H1 (cell line): Measurements from ENCODE around the gene ANLN. TPM values are rescaled to one million over a fixed set of nuclear protein-coding genes. Genes with fewer than 3 reads are reported as not detected.

ENCODE experiments used
- CTCF ChIA-PET: fragments of 300-600 bp; sonication (Branson Sonifier 250); formaldehyde crosslinking; loops from one replicate; lab custom pipeline; 2021; ENCODE audit not compliant: partially characterized antibody; lab: Charles Lee
- POLR2A ChIA-PET: fragments of 300-600 bp; sonication (Branson Sonifier 250); formaldehyde crosslinking; loops from one replicate; lab custom pipeline; 2021; ENCODE audit warnings: inconsistent platforms; ENCODE audit not compliant: partially characterized antibody; lab: Charles Lee
- DNase-seq, 2 experiments: peaks; one replicate each; pipeline versions ENCODE4 v3.0.0 to v3.0.0-alpha.2; 2010 to 2022; ENCODE audit warnings: low spot score in 2 of 2, low read depth in 1 of 2, mixed read lengths in 1 of 2
- FAIRE-seq: peaks from 2 replicates; lab custom pipeline; 2011; peaks lifted over from hg19 to GRCh38; lab: Jason Lieb, UNC
- H2AFZ ChIP-seq: 2 replicates; pipeline ENCODE4 v1.8.1; 2012; ENCODE audit warnings: low read length, inconsistent platforms
- H2AK5ac ChIP-seq: 2 replicates; pipeline ENCODE4 v1.6.1; 2013; ENCODE audit warnings: low read depth, low read length
- H2BK120ac ChIP-seq: replicated peaks from 2 replicates; pipeline ENCODE3; 2013; ENCODE audit warnings: low read depth, low read length, inconsistent platforms
- H2BK12ac ChIP-seq: 2 replicates; pipeline ENCODE4 v1.6.1; 2013; ENCODE audit warnings: low read depth, low read length
- H2BK15ac ChIP-seq: 2 replicates; pipeline ENCODE4 v1.6.1; 2013; ENCODE audit warnings: low read length
- H2BK20ac ChIP-seq: 2 replicates; pipeline ENCODE4 v1.6.1; 2013; ENCODE audit warnings: low read length
- H2BK5ac ChIP-seq: 2 replicates; pipeline ENCODE4 v1.6.1; 2013; ENCODE audit warnings: low read depth, low read length
- H3K14ac ChIP-seq: 2 replicates; pipeline ENCODE4 v1.6.1; 2013; ENCODE audit warnings: inconsistent platforms; ENCODE audit not compliant: insufficient read length
- H3K18ac ChIP-seq: 2 replicates; pipeline ENCODE4 v1.6.1; 2013; ENCODE audit warnings: low read length; ENCODE audit errors: extremely low read depth
- H3K23ac ChIP-seq: 2 replicates; pipeline ENCODE4 v1.6.1; 2013; ENCODE audit warnings: inconsistent platforms; ENCODE audit not compliant: insufficient read length
- H3K23me2 ChIP-seq: 2 replicates; pipeline ENCODE4 v1.6.1; 2013; ENCODE audit warnings: low read depth, low read length
- H3K27ac ChIP-seq: 2 replicates; pipeline ENCODE4 v1.6.1; 2011; ENCODE audit warnings: low read depth, low read length, inconsistent platforms
- H3K27me3 ChIP-seq, 4 experiments: replicated peaks in 1 of 4; 1 replicate in 1 of 4; 2 replicates in 3 of 4; pipeline versions ENCODE4 v1.6.1 to v1.8.1; 2011 to 2013; ENCODE audit warnings: low read length in 3 of 4, mild to moderate bottlenecking in 3 of 4, inconsistent platforms in 2 of 4, mixed read lengths in 2 of 4, moderate library complexity in 1 of 4; ENCODE audit not compliant: control insufficient read depth in 3 of 4, insufficient read depth in 3 of 4; ENCODE audit errors: extremely low read depth in 1 of 4
- H3K36me3 ChIP-seq, 4 experiments: 2 replicates each; pipeline versions ENCODE4 v1.6.1 to v1.8.1; 2011 to 2013; ENCODE audit warnings: mild to moderate bottlenecking in 4 of 4, low read length in 3 of 4, moderate library complexity in 2 of 4, control low read depth in 1 of 4, inconsistent platforms in 1 of 4; ENCODE audit not compliant: insufficient read depth in 4 of 4, control insufficient read depth in 2 of 4
- H3K4ac ChIP-seq: replicated peaks from 2 replicates; pipeline ENCODE3; 2013; ENCODE audit warnings: low read length, low read depth, mixed read lengths, inconsistent platforms; ENCODE audit not compliant: insufficient read length
- H3K4me1 ChIP-seq, 4 experiments: replicated peaks in 1 of 4; 1 replicate in 1 of 4; 2 replicates in 3 of 4; pipeline versions ENCODE4 v1.6.1 to v1.8.1; 2011 to 2013; ENCODE audit warnings: low read length in 3 of 4, inconsistent platforms in 2 of 4, mixed read lengths in 1 of 4; ENCODE audit not compliant: insufficient read depth in 4 of 4, control insufficient read depth in 3 of 4
- H3K4me2 ChIP-seq, 2 experiments: 2 replicates each; pipeline versions ENCODE4 v1.6.1 to v1.8.1; 2011 to 2013; ENCODE audit warnings: low read depth in 2 of 2, low read length in 2 of 2, control low read depth in 1 of 2, inconsistent platforms in 1 of 2, mild to moderate bottlenecking in 1 of 2; ENCODE audit not compliant: insufficient read depth in 1 of 2
- H3K4me3 ChIP-seq, 4 experiments: fragments of 200-600, 300-600 bp in 1 of 4; sonication (generic), shearing (Covaris generic), sonication (Bioruptor Twin) in 1 of 4; 2 replicates each; pipeline versions ENCODE4 v1.5.1 to v1.8.1; 2011 to 2016; ENCODE audit warnings: low read length in 4 of 4, low read depth in 3 of 4, control low read depth in 2 of 4, inconsistent platforms in 2 of 4, mild to moderate bottlenecking in 2 of 4, mixed read lengths in 1 of 4, moderate library complexity in 1 of 4; ENCODE audit not compliant: insufficient read depth in 2 of 4; ENCODE audit errors: extremely low read depth in 1 of 4
- H3K56ac ChIP-seq: replicated peaks from 2 replicates; pipeline ENCODE3; 2013; ENCODE audit warnings: low read depth, mild to moderate bottlenecking, mixed read lengths, low read length, inconsistent platforms; ENCODE audit not compliant: insufficient read length
- H3K79me1 ChIP-seq: 2 replicates; pipeline ENCODE4 v1.6.1; 2013; ENCODE audit warnings: low read depth, low read length, control low read depth
- H3K79me2 ChIP-seq, 2 experiments: 2 replicates each; pipeline versions ENCODE4 v1.6.1 to v1.8.1; 2012 to 2013; ENCODE audit warnings: low read length in 2 of 2, mild to moderate bottlenecking in 2 of 2, inconsistent platforms in 1 of 2; ENCODE audit not compliant: insufficient read depth in 2 of 2, control insufficient read depth in 1 of 2
- H3K9ac ChIP-seq, 4 experiments: replicated peaks in 1 of 4; 1 replicate in 1 of 4; 2 replicates in 3 of 4; pipeline versions ENCODE4 v1.6.1 to v1.8.1; 2011 to 2013; ENCODE audit warnings: low read depth in 3 of 4, low read length in 3 of 4, control low read depth in 2 of 4, mild to moderate bottlenecking in 2 of 4, moderate library complexity in 2 of 4, inconsistent platforms in 1 of 4; ENCODE audit errors: extremely low read depth in 1 of 4
- H3K9me3 ChIP-seq, 2 experiments: 2 replicates each; pipeline versions ENCODE4 v1.6.1 to v1.8.1; 2012 to 2013; ENCODE audit warnings: mild to moderate bottlenecking in 2 of 2, moderate library complexity in 2 of 2, control low read depth in 1 of 2, inconsistent platforms in 1 of 2, low read depth in 1 of 2, low read length in 1 of 2, mixed read lengths in 1 of 2; ENCODE audit not compliant: insufficient read depth in 2 of 2
- H4K20me1 ChIP-seq, 2 experiments: replicated peaks in 1 of 2; 2 replicates each; pipeline versions ENCODE3 to v1.8.1; 2011 to 2013; ENCODE audit warnings: inconsistent platforms in 2 of 2, low read length in 2 of 2, mild to moderate bottlenecking in 1 of 2; ENCODE audit not compliant: insufficient read depth in 2 of 2, control insufficient read depth in 1 of 2
- H4K5ac ChIP-seq: 2 replicates; pipeline ENCODE4 v1.6.1; 2013; ENCODE audit warnings: low read length, low read depth, mixed read lengths, inconsistent platforms; ENCODE audit not compliant: insufficient read length
- H4K8ac ChIP-seq: 2 replicates; pipeline ENCODE4 v1.8.0; 2013; ENCODE audit warnings: mild to moderate bottlenecking, moderate library complexity, low read length, inconsistent platforms; ENCODE audit not compliant: insufficient read depth; ENCODE audit errors: extremely low read depth
- H4K91ac ChIP-seq: replicated peaks from 2 replicates; pipeline ENCODE3; 2013; ENCODE audit warnings: low read length, mixed read lengths, inconsistent platforms; ENCODE audit not compliant: insufficient read length
- ASH2L ChIP-seq: fragments of 200-600, 300-600 bp; sonication (generic); IDR thresholded peaks from one replicate; pipeline ENCODE4 v1.7.1; 2017; ENCODE audit warnings: low read length
- CEBPB ChIP-seq: IDR thresholded peaks from 2 replicates; pipeline ENCODE4 v1.6.1; 2012; ENCODE audit warnings: low read depth, low read length
- CHD1 ChIP-seq: IDR thresholded peaks from 2 replicates; pipeline ENCODE4 v1.6.1; 2012; ENCODE audit warnings: low read depth, low read length, improper control_type of control experiment
- E2F6 ChIP-seq: IDR thresholded peaks from 2 replicates; pipeline ENCODE4 v1.6.1; 2012; ENCODE audit warnings: inconsistent platforms
- GTF2F1 ChIP-seq: IDR thresholded peaks from 2 replicates; pipeline ENCODE4 v1.6.1; 2012; ENCODE audit warnings: low read depth, low read length, improper control_type of control experiment, borderline replicate concordance
- JUN ChIP-seq: IDR thresholded peaks from 2 replicates; pipeline ENCODE4 v1.6.1; 2011; ENCODE audit warnings: low read depth, mild to moderate bottlenecking, improper control_type of control experiment, low read length
- MAFK ChIP-seq: IDR thresholded peaks from 2 replicates; pipeline ENCODE4 v1.6.1; 2012; ENCODE audit warnings: low read depth, mild to moderate bottlenecking, improper control_type of control experiment, low read length
- NRF1 ChIP-seq: IDR thresholded peaks from 2 replicates; pipeline ENCODE4 v1.6.1; 2011; ENCODE audit warnings: mild to moderate bottlenecking, low read depth, low read length, improper control_type of control experiment
- SAP30 ChIP-seq: fragments of 300-600 bp; sonication (generic); IDR thresholded peaks from 2 replicates; pipeline ENCODE4 v1.7.1; 2012; ENCODE audit warnings: low read length, moderate library complexity, mild to moderate bottlenecking, inconsistent platforms; ENCODE audit not compliant: insufficient read depth, insufficient replicate concordance
- SIRT6 ChIP-seq: IDR thresholded peaks from one replicate; pipeline ENCODE4 v1.7.1; 2012; ENCODE audit warnings: low read length, inconsistent platforms
- SP1 ChIP-seq: IDR thresholded peaks from 2 replicates; pipeline ENCODE4 v1.6.1; 2011; ENCODE audit warnings: low read depth, low read length
- SP2 ChIP-seq: IDR thresholded peaks from 2 replicates; pipeline ENCODE4 v1.6.1; 2012; ENCODE audit warnings: mild to moderate bottlenecking, low read length, inconsistent platforms
- SRF ChIP-seq: IDR thresholded peaks from 2 replicates; pipeline ENCODE4 v1.6.1; 2011; ENCODE audit warnings: mild to moderate bottlenecking, low read depth, low read length, moderate library complexity
- SUZ12 ChIP-seq: fragments of 200-600 bp; sonication (generic); IDR thresholded peaks from 2 replicates; pipeline ENCODE4 v1.6.1; 2012; ENCODE audit warnings: mild to moderate bottlenecking, inconsistent platforms, low read length, moderate library complexity, mixed read lengths
- TBP ChIP-seq: IDR thresholded peaks from 2 replicates; pipeline ENCODE4 v1.6.1; 2011; ENCODE audit warnings: low read depth, low read length, improper control_type of control experiment
- ZNF274 ChIP-seq: IDR thresholded peaks from 2 replicates; pipeline ENCODE4 v1.7.0; 2012; ENCODE audit warnings: low read length, borderline replicate concordance; ENCODE audit errors: extremely low read depth
- WGBS, 2 experiments: shearing (Covaris generic) in 1 of 2; methylation state at CpG; one replicate each; pipeline versions ENCODE4 v1.1.6 to v1.1.7; 2013 to 2015; ENCODE audit warnings: low lambda C conversion rate in 2 of 2, mixed read lengths in 2 of 2, inconsistent platforms in 1 of 2, low coverage in 1 of 2, missing lambda C conversion rate in 1 of 2; ENCODE audit not compliant: insufficient replicate concordance in 2 of 2, insufficient coverage in 1 of 2, insufficient read length in 1 of 2; ENCODE audit errors: extremely low coverage in 1 of 2, missing lambda C conversion rate in 1 of 2; 5-methylcytosine and 5-hydroxymethylcytosine counted together
- polyA plus RNA-seq, 7 experiments: library from polyadenylated mRNA; depleted of rRNA in 3 of 7; stranded (reverse) in 5 of 7; unstranded in 2 of 7; fragments of >200 nt in 5 of 7; fragments of 200-250 nt in 2 of 7; gene quantifications; 1 replicate in 5 of 7; 2 replicates in 1 of 7; 4 replicates in 1 of 7; pipeline versions ENCODE4 v1.2.1 to v1.2.3, GENCODE V29; 2011 to 2013; ENCODE audit warnings: missing spikeins in 2 of 7, mixed read lengths in 2 of 7
- total RNA-seq: library from RNA; stranded (reverse); fragmentation: NEBNext Ultra II Directional; extraction: Animal tissue kit (Norgen Biotek cat#: 25700); gene quantifications from 2 replicates; pipeline ENCODE4 v1.2.1, GENCODE V29; 2021

ANLN gene
- total and polyA plus RNA-seq, 2 of the 8 experiments (the other 6 are each of a cell fraction or from before 2014, with no cell fraction given): 18.5 to 90.1 TPM

DNA sequence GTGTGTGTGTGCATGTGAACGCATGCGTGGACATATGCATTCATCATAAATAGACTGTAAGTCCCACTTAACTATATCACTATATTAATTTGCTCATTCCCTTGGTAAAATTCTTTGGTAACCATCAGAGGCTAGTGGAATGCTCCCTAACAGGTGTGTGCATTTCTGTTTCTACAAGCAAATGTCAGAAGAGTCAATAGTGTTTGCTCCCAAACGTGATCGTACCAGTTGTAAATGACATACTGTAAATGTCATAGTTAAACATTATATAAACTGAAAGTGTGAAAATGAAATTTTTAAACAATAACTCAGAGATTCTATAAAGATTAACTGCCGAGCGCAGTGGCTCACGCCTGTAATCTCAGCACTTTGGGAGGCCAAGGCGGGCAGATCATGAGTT, 94.6 kb downstream of the ANLN start:
- H3K79me1 ChIP-seq: no peaks in the 10 kb centered on the region
- POLR2A ChIA-PET: no interaction called here
- no peaks in the 10 kb centered on the region for H3K79me2 ChIP-seq
- H3K4me1 ChIP-seq: no peaks in the 10 kb centered on the region
- FAIRE-seq (no peak), DNase-seq (no peak)
- no peak overlapping the region for H2BK120ac ChIP-seq
- H3K18ac ChIP-seq: no peak overlapping the region
- no peak overlapping the region for H3K4me3 ChIP-seq
- H2BK12ac ChIP-seq: no peak overlapping the region
- no peak overlapping the region for H3K14ac ChIP-seq
- H3K4me2 ChIP-seq: no peak overlapping the region
- WGBS, 2 experiments: 85% methylated on average over 8 of the region's 8 CpGs; no CpG with 5 or more reads in 1 of the 2 experiments
- no peak overlapping the region for H2AK5ac ChIP-seq
- H3K56ac ChIP-seq: no peak overlapping the region
- no peak overlapping the region for H2BK20ac ChIP-seq
- no peaks in the 10 kb centered on the region for H4K20me1 ChIP-seq
- no peak overlapping the region for H2AFZ ChIP-seq
- H2BK5ac ChIP-seq: no peak overlapping the region
- no peaks in the 10 kb centered on the region for H3K36me3 ChIP-seq
- no peak overlapping the region for H4K8ac ChIP-seq
- no peaks in the 10 kb centered on the region for H3K9me3 ChIP-seq
- H3K4ac ChIP-seq: no peak overlapping the region
- no peak overlapping the region for H4K5ac ChIP-seq
- no peak overlapping the region for H3K27ac ChIP-seq
- no peak overlapping the region for H4K91ac ChIP-seq
- no peak overlapping the region for H2BK15ac ChIP-seq
- CTCF ChIA-PET: interaction anchor here (0.7 to 11.8 kb wide), 3 partner anchors 38 to 197 kb away, joined by 3 to 104 read pairs (median 4); no protein-coding TSS in a partner anchor
- no peaks in the 10 kb centered on the region for H3K23me2 ChIP-seq
- H3K23ac ChIP-seq: no peak overlapping the region
- no peaks in the 10 kb centered on the region for H3K27me3 ChIP-seq
- H3K9ac ChIP-seq: no peak overlapping the region
- TF ChIP-seq SUZ12: no peak
- TF ChIP-seq ZNF274: no peak
- no peak for TF ChIP-seq CHD1
- TF ChIP-seq SIRT6: no peak
- no peak for TF ChIP-seq NRF1
- TF ChIP-seq MAFK: no peak
- no peak for TF ChIP-seq SP2
- no peak for TF ChIP-seq JUN
- TF ChIP-seq SP1: no peak
- no peak for TF ChIP-seq E2F6
- TF ChIP-seq SRF: no peak
- no peak for TF ChIP-seq CEBPB
- no peak for TF ChIP-seq ASH2L
- TF ChIP-seq TBP: no peak
- no peak for TF ChIP-seq SAP30
- TF ChIP-seq GTF2F1: no peak
